K562 (cell line): ENCODE measurements around the gene OPRD1. TPM values are rescaled to one million over a fixed set of nuclear protein-coding genes. Genes with fewer than 3 reads are reported as not detected.
A peak's percentile ranks its signal among the peaks of the same experiment; 100 is the strongest.

Source experiments
- ARHGAP35 ChIP-seq: fragments of 450-650 bp; IDR thresholded peaks from 2 replicates; pipeline ENCODE4 v1.6.1; 2018; ENCODE audit not compliant: partially characterized antibody
- ARID3A ChIP-seq: IDR thresholded peaks from 2 replicates; pipeline ENCODE4 v1.6.1; 2012; ENCODE audit warnings: low read depth, low read length, improper control_type of control experiment, borderline replicate concordance
- BRF1 ChIP-seq: IDR thresholded peaks from 3 replicates; pipeline ENCODE4 v1.6.1; 2011; ENCODE audit warnings: borderline replicate concordance, mild to moderate bottlenecking; ENCODE audit not compliant: insufficient read length; ENCODE audit errors: extremely low read depth
- CXXC5 ChIP-seq: fragments of 250-450 bp; sonication (Bioruptor Pico); IDR thresholded peaks from 2 replicates; pipeline ENCODE4 v1.8.0; 2022; ENCODE audit warnings: inconsistent platforms, mild to moderate bottlenecking, moderate library complexity
- DDX20 ChIP-seq: fragments of 450-650 bp; IDR thresholded peaks from 2 replicates; pipeline ENCODE4 v1.6.1; 2016; ENCODE audit warnings: missing genetic modification characterization, low read depth, mild to moderate bottlenecking, missing compliant biosample characterization, moderate library complexity
- GATA2 ChIP-seq: sonication (generic); formaldehyde crosslinking; IDR thresholded peaks from 2 replicates; pipeline ENCODE4 v1.4.0; 2020; ENCODE audit warnings: mild to moderate bottlenecking, missing genetic modification reagents
- KAT8 ChIP-seq: fragments of 450-650 bp; IDR thresholded peaks from 2 replicates; pipeline ENCODE4 v1.6.1; 2016; ENCODE audit warnings: low read depth, mild to moderate bottlenecking
- KDM5B ChIP-seq: fragments of 200-600 bp; sonication (generic); IDR thresholded peaks from 2 replicates; pipeline ENCODE4 v1.6.1; 2012; ENCODE audit warnings: low read depth, mild to moderate bottlenecking, moderate library complexity, low read length, control low read depth, inconsistent platforms; ENCODE audit not compliant: insufficient replicate concordance
- NBN ChIP-seq: fragments of 450-650 bp; IDR thresholded peaks from 2 replicates; pipeline ENCODE4 v1.6.1; 2016; ENCODE audit warnings: low read depth, mild to moderate bottlenecking
- NCOA4 ChIP-seq: fragments of 450-650 bp; IDR thresholded peaks from 2 replicates; pipeline ENCODE4 v1.6.1; 2018; ENCODE audit warnings: mild to moderate bottlenecking; ENCODE audit not compliant: partially characterized antibody
- NR3C1 ChIP-seq: sonication (generic); formaldehyde crosslinking; IDR thresholded peaks from 2 replicates; pipeline ENCODE4 v1.8.1; 2022; ENCODE audit warnings: missing genetic modification reagents
- POLR3G ChIP-seq: IDR thresholded peaks from 2 replicates; pipeline ENCODE4 v1.6.1; 2011; ENCODE audit not compliant: insufficient read length, insufficient replicate concordance; ENCODE audit errors: extremely low read depth
- RUNX1 ChIP-seq: sonication (generic); IDR thresholded peaks from 2 replicates; pipeline ENCODE4 v1.6.1; 2016; ENCODE audit warnings: antibody characterized with exemption, low read depth
- SMARCA5 ChIP-seq: fragments of 450-650 bp; IDR thresholded peaks from 2 replicates; pipeline ENCODE4 v1.6.1; 2016
- SRSF9 ChIP-seq: fragments of 200-400 bp; formaldehyde crosslinking; IDR thresholded peaks from 2 replicates; pipeline ENCODE4 v1.6.1; 2017; ENCODE audit warnings: low read depth, low read length, borderline replicate concordance
- TAF15 ChIP-seq: fragments of 200-400 bp; formaldehyde crosslinking; IDR thresholded peaks from 2 replicates; pipeline ENCODE4 v1.6.1; 2017; ENCODE audit warnings: mild to moderate bottlenecking, low read depth, low read length, moderate library complexity
- polyA plus RNA-seq, 8 experiments: library from polyadenylated mRNA; depleted of rRNA in 4 of 8; stranded (reverse) in 5 of 8; unstranded in 3 of 8; fragments of >200 nt; fragmentation: Nextera tagmentation in 2 of 8; fragmentation: Illumina TruSeq in 1 of 8; extraction: Ambion mirVana in 2 of 8; extraction: Trizol in 1 of 8; gene quantifications; 2 replicates each; pipeline versions ENCODE4 v1.2.1 to v1.2.3, GENCODE V29; 2011 to 2014; ENCODE audit warnings: inconsistent platforms in 1 of 8, missing spikeins in 1 of 8
- total RNA-seq, 7 experiments: library from RNA; depleted of rRNA in 6 of 7; stranded (reverse); fragments of >200 nt in 6 of 7; fragmentation: Illumina TruSeq in 2 of 7; extraction: Trizol in 2 of 7; gene quantifications; 2 replicates each; pipeline versions ENCODE4 v1.2.1 to v1.2.3, GENCODE V29; 2011 to 2021; ENCODE audit warnings: low replicate concordance in 1 of 7
- TF ChIP-seq, protein P1 (sequence below): fragments of 450-650 bp; formaldehyde crosslinking; IDR thresholded peaks from 2 replicates; pipeline ENCODE4 v1.4.0; 2020; ENCODE audit warnings: mild to moderate bottlenecking, moderate library complexity
- TF ChIP-seq, protein P2 (sequence below): sonication (generic); formaldehyde crosslinking; IDR thresholded peaks from 2 replicates; pipeline ENCODE4 v1.8.1; 2023; ENCODE audit warnings: missing genetic modification reagents, mild to moderate bottlenecking, borderline replicate concordance

The OPRD1 gene
- total and polyA plus RNA-seq, 9 of the 15 experiments (the other 6 are each of a cell fraction or from before 2014, with no cell fraction given) = under 0.01 to 0.03 (median under 0.01) TPM; not detected in 6

- TF ChIP-seq, protein P1, sequence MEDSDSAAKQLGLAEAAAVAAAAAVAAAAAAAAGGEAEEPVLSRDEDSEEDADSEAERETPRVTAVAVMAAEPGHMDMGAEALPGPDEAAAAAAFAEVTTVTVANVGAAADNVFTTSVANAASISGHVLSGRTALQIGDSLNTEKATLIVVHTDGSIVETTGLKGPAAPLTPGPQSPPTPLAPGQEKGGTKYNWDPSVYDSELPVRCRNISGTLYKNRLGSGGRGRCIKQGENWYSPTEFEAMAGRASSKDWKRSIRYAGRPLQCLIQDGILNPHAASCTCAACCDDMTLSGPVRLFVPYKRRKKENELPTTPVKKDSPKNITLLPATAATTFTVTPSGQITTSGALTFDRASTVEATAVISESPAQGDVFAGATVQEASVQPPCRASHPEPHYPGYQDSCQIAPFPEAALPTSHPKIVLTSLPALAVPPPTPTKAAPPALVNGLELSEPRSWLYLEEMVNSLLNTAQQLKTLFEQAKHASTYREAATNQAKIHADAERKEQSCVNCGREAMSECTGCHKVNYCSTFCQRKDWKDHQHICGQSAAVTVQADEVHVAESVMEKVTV = no peak
- TF ChIP-seq KAT8 (no peak), DDX20 (tag) (0 out of 2 replicates have a peak, but pooled peaks have one; percentile 46), NBN (peak; percentile 90), NR3C1 (CRISPR knock-in tag) (no peak), POLR3G (no peak), GATA2 (no peak), TAF15 (no peak), ARID3A (no peak), ARHGAP35 (no peak), SRSF9 (no peak), NCOA4 (no peak), RUNX1 (no peak), SMARCA5 (no peak), BRF1 (no peak), CXXC5 (CRISPR knock-in tag) (peak; percentile 75), KDM5B (peak; percentile 50)
- TF ChIP-seq, protein P2, sequence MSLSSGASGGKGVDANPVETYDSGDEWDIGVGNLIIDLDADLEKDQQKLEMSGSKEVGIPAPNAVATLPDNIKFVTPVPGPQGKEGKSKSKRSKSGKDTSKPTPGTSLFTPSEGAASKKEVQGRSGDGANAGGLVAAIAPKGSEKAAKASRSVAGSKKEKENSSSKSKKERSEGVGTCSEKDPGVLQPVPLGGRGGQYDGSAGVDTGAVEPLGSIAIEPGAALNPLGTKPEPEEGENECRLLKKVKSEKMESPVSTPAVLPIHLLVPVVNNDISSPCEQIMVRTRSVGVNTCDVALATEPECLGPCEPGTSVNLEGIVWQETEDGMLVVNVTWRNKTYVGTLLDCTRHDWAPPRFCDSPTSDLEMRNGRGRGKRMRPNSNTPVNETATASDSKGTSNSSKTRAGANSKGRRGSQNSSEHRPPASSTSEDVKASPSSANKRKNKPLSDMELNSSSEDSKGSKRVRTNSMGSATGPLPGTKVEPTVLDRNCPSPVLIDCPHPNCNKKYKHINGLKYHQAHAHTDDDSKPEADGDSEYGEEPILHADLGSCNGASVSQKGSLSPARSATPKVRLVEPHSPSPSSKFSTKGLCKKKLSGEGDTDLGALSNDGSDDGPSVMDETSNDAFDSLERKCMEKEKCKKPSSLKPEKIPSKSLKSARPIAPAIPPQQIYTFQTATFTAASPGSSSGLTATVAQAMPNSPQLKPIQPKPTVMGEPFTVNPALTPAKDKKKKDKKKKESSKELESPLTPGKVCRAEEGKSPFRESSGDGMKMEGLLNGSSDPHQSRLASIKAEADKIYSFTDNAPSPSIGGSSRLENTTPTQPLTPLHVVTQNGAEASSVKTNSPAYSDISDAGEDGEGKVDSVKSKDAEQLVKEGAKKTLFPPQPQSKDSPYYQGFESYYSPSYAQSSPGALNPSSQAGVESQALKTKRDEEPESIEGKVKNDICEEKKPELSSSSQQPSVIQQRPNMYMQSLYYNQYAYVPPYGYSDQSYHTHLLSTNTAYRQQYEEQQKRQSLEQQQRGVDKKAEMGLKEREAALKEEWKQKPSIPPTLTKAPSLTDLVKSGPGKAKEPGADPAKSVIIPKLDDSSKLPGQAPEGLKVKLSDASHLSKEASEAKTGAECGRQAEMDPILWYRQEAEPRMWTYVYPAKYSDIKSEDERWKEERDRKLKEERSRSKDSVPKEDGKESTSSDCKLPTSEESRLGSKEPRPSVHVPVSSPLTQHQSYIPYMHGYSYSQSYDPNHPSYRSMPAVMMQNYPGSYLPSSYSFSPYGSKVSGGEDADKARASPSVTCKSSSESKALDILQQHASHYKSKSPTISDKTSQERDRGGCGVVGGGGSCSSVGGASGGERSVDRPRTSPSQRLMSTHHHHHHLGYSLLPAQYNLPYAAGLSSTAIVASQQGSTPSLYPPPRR (CRISPR knock-in tag) = 0 out of 2 replicates have a peak, but pooled peaks have one; percentile 85
These were observed 74.9 kb downstream of the OPRD1 start (continued) for GRCh38 chr1:28886731-28887418.
